Brain microvascular endothelial cell (primary cell): ENCODE results near the gene IL12RB2.
"Not testable (repeated sequence)": the region's sequence is repeated elsewhere in the genome, so short reads cannot be mapped to it uniquely, and the experiment has no call there.

Source experiments
- DNase-seq: peaks from one replicate; pipeline ENCODE4 v3.0.0-alpha.2; 2020
- H3K27ac ChIP-seq: fragments of 250-450 bp; sonication (Bioruptor Pico); 2 replicates; pipeline ENCODE4 v1.5.1; 2020; ENCODE audit warnings: mild to moderate bottlenecking, moderate library complexity
- H3K27me3 ChIP-seq: fragments of 250-450 bp; sonication (Bioruptor Pico); replicated peaks from 2 replicates; pipeline ENCODE4 v1.5.1; 2020; ENCODE audit warnings: mild to moderate bottlenecking
- H3K36me3 ChIP-seq: fragments of 250-450 bp; sonication (Bioruptor Pico); replicated peaks from 2 replicates; pipeline ENCODE4 v1.5.1; 2020; ENCODE audit warnings: mild to moderate bottlenecking
- H3K4me3 ChIP-seq: 2 replicates; pipeline ENCODE4 v1.5.1; 2011; ENCODE audit warnings: low read depth, mild to moderate bottlenecking, control low read depth, low read length, moderate library complexity
- in situ Hi-C: cut with HindIII; loops from 2 replicates; pipeline ENCODE4 v1.10.0; 2017; ENCODE audit warnings: low sequenced_read_pairs, low pct_ligation_motif_present
- TF ChIP-seq, protein P1 (sequence below): IDR thresholded peaks from 2 replicates; pipeline ENCODE4 v1.5.1; 2011; ENCODE audit warnings: low read depth, mild to moderate bottlenecking, moderate library complexity, low read length, control low read depth, inconsistent platforms; ENCODE audit errors: missing control alignments

IL12RB2 gene

GRCh38 chr1:67439277-67440029 is 131.8 kb downstream of the IL12RB2 start:
- no peaks in the 10 kb centered on the region for H3K27me3 ChIP-seq
- DNase-seq = peak; percentile 65
- TF ChIP-seq, protein P1, sequence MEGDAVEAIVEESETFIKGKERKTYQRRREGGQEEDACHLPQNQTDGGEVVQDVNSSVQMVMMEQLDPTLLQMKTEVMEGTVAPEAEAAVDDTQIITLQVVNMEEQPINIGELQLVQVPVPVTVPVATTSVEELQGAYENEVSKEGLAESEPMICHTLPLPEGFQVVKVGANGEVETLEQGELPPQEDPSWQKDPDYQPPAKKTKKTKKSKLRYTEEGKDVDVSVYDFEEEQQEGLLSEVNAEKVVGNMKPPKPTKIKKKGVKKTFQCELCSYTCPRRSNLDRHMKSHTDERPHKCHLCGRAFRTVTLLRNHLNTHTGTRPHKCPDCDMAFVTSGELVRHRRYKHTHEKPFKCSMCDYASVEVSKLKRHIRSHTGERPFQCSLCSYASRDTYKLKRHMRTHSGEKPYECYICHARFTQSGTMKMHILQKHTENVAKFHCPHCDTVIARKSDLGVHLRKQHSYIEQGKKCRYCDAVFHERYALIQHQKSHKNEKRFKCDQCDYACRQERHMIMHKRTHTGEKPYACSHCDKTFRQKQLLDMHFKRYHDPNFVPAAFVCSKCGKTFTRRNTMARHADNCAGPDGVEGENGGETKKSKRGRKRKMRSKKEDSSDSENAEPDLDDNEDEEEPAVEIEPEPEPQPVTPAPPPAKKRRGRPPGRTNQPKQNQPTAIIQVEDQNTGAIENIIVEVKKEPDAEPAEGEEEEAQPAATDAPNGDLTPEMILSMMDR = no peak
- H3K36me3 ChIP-seq = no peaks in the 10 kb centered on the region
- H3K4me3 ChIP-seq = no peak overlapping the region
- no peak overlapping the region for H3K27ac ChIP-seq
- in situ Hi-C loops = no loop called here

DNA sequence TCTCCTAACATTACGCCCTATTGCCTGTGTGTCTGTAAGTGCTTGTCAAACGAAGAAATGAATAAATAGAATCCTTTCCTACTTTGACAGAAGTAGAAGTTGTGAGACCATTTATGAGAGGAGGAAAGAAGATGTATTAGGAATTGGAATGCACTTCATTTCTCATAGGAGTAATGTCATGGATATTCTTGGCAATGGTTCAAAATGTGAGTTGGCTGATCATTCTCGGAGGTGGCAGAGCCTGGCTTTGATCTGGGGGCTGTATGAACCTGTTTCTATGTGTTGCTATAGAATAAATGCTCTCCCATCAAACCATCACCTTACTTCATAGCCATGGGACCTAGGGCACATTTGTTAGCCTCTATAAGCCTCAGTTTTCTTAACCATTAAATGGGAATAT is 132.7 kb downstream of the IL12RB2 start:
- Histone ChIP-seq H3K27me3 (no peaks in the 10 kb centered on the region), H3K36me3 (no peaks in the 10 kb centered on the region), H3K27ac (no peak overlapping the region), H3K4me3 (no peak overlapping the region)
- DNase-seq = no peak
- in situ Hi-C loops = no loop called here
- TF ChIP-seq, protein P1 = no peak

DNA sequence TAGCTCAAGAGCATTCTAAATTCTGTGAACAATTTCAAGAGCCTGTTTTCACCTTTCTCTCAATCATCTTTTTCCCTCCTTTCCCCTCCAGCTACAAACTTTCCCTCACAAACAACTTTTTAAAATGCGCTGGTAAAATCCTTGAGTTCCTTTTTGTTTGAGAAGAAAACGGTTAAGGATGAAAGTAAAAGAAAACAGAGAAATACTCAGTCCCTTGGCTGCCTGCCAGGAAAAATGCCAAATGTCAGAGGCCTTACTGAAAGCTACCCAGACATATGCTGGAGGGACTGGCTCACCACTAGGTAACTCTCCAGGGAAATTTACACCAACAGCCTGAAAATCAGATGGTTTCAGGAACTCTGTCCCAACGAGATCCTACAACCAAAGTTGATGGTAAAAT is 133.5 kb downstream of the IL12RB2 start:
- DNase-seq = peak; percentile 65
- no peaks in the 10 kb centered on the region for H3K36me3 ChIP-seq
- H3K27me3 ChIP-seq = no peaks in the 10 kb centered on the region
- TF ChIP-seq, protein P1 = no peak
- H3K27ac ChIP-seq = no peak overlapping the region
- no peak overlapping the region for H3K4me3 ChIP-seq
- in situ Hi-C loops = no loop called here

DNA sequence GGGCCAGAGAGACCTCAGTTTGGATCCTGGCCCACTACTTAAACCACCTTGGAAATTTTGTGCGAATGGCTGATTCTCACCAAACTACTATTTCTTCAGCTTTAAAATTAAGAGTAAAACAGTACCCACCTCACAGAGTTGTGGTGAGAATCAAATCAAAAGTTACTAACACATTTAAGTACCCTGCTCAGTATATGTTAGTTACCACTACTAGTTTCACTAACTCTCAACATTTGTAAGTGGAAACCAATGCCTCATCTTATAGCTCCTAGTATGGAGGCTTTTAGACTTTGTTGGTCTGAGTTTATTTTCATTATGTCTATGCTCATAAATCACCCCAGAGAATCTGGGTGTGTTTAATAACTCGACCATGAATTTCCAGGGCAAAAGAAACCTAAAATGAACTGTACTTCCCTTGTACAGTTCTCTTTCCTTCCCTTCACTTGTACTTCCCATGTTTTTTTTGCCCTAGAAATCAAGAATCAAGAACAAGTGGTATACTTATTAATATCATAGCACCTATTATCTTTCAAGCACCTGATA is 134.1 kb downstream of the IL12RB2 start:
- no peaks in the 10 kb centered on the region for H3K27me3 ChIP-seq
- no peaks in the 10 kb centered on the region for H3K36me3 ChIP-seq
- in situ Hi-C loops = no loop called here
- no peak for DNase-seq
- no peak overlapping the region for H3K4me3 ChIP-seq
- TF ChIP-seq, protein P1 = no peak
- no peak overlapping the region for H3K27ac ChIP-seq

DNA sequence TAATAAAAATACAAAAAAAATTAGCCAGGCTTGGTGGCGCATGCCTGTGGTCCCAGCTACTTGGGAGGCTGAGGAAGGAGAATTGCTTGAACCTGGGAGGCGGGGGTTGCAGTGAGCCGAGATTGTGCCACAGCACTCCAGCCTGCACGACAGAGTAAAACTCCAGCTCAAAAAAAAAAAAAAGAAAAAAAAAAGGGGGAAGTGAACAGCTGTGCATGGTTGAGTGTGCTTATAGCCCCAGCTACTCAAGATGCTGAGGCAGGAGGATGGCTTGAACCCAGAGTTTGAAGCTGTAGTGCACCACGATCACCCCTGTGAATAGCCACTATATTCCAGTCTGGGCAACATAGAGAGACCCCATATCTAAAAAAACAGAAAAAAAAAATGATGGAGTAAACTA is 138.3 kb downstream of the IL12RB2 start:
- H3K27ac ChIP-seq, H3K36me3 ChIP-seq, H3K4me3 ChIP-seq, DNase-seq, in situ Hi-C loops, H3K27me3 ChIP-seq: not testable (repeated sequence)
